ENCODE measurements around the gene CLCN2.
A peak's percentile ranks its signal among the peaks of the same experiment; 100 is the strongest.

Gene CLCN2

GRCh38 chr3:184315871-184316661 is 45.3 kb downstream of the CLCN2 start:
- Mint-ChIP-seq H3K27me3 (ENCODE audit: low read depth) (no peaks in the 10 kb centered on the region), H3K4me1 (peaks cover 27% of the 10 kb centered on the region), H3K27ac (peak overlapping the region; percentile 75 to 95 (median 90)), H3K9me3 (no peaks in the 10 kb centered on the region), H3K36me3 (ENCODE audit: low read depth) (peaks cover 31% of the 10 kb centered on the region), H3K4me3 (peak overlapping the region; percentile 87 to 90 (median 89))
- no peak for TF ChIP-seq CTCF (IDR thresholded peaks at IDR 0.05; ENCODE audit: unreplicated experiment in 3 of 3)

- Mint-ChIP-seq H3K36me3 (ENCODE audit: low read depth) (peaks cover 26% of the 10 kb centered on the region), H3K27me3 (ENCODE audit: low read depth) (no peaks in the 10 kb centered on the region), H3K9me3 (no peaks in the 10 kb centered on the region), H3K4me3 (peak overlapping the region; percentile 87 to 90 (median 89)), H3K27ac (peak overlapping the region; percentile 75 to 95 (median 90)), H3K4me1 (peaks cover 27% of the 10 kb centered on the region)
- no peak for TF ChIP-seq CTCF (IDR thresholded peaks at IDR 0.05; ENCODE audit: unreplicated experiment in 3 of 3)
Measured at GRCh38 chr3:184315543-184315867, 45.9 kb downstream of the CLCN2 start.

GRCh38 chr3:184314700-184315542 is 46.5 kb downstream of the CLCN2 start:
- Mint-ChIP-seq H3K36me3 (ENCODE audit: low read depth) (peaks cover 26% of the 10 kb centered on the region), H3K4me3 (peak overlapping the region; percentile 89 to 93 (median 90)), H3K27me3 (ENCODE audit: low read depth) (no peaks in the 10 kb centered on the region), H3K27ac (peak overlapping the region; percentile 75 to 95 (median 90)), H3K9me3 (no peaks in the 10 kb centered on the region), H3K4me1 (peaks cover 27% of the 10 kb centered on the region)
- no peak for TF ChIP-seq CTCF (IDR thresholded peaks at IDR 0.05; ENCODE audit: unreplicated experiment in 3 of 3)

GRCh38 chr3:184314363-184314699 is 47.1 kb downstream of the CLCN2 start, which contains the start of gene EIF4G1:
TSS of gene EIF4G1 (plus strand) at chr3:184314606. CDS start at chr3:184315797, 1,191 bp downstream.
- peaks cover 26% of the 10 kb centered on the region for H3K36me3 Mint-ChIP-seq (ENCODE audit: low read depth)
- H3K27ac Mint-ChIP-seq, result peak within 1 kb of the TSS; percentile 75 to 95 (median 90)
- no peaks in the 10 kb centered on the region for H3K9me3 Mint-ChIP-seq
- TF ChIP-seq CTCF (IDR thresholded peaks at IDR 0.05; ENCODE audit: unreplicated experiment in 3 of 3), result no peak
- peak within 1 kb of the TSS; percentile 89 to 93 (median 90) for H3K4me3 Mint-ChIP-seq
- H3K27me3 Mint-ChIP-seq (ENCODE audit: low read depth), result no peaks in the 10 kb centered on the region
- H3K4me1 Mint-ChIP-seq, result peaks cover 26% of the 10 kb centered on the region

- TF ChIP-seq CTCF (IDR thresholded peaks at IDR 0.05; ENCODE audit: unreplicated experiment in 3 of 3), result no peak
- peaks cover 6% of the 10 kb centered on the region for H3K4me1 Mint-ChIP-seq
- H3K4me3 Mint-ChIP-seq, result peak overlapping the region; percentile 61 to 67 (median 64)
- peak overlapping the region in 2 of 3 experiments; percentile 1 to 18 for H3K27ac Mint-ChIP-seq
- no peaks in the 10 kb centered on the region for H3K27me3 Mint-ChIP-seq (ENCODE audit: low read depth)
- H3K9me3 Mint-ChIP-seq, result no peaks in the 10 kb centered on the region
- peaks cover 33% of the 10 kb centered on the region for H3K36me3 Mint-ChIP-seq (ENCODE audit: low read depth)
Measured at GRCh38 chr3:184311633-184312032, 49.8 kb downstream of the CLCN2 start.

Data from nephron (organoid).